ENCODE data around the gene PCSK4.

GRCh38 chr19:1495799-1496713 is 5.9 kb upstream of the PCSK4 start:
- TF ChIP-seq CTCF (IDR thresholded peaks at IDR 0.05) (no peak), POLR2A (IDR thresholded peaks at IDR 0.05) (no peak), EP300 (IDR thresholded peaks at IDR 0.05) (no peak)

All from tibial nerve (tissue), 4 donors.